Testis (tissue), 3 donors: ENCODE measurements around the gene METTL3. TPM values are rescaled to one million over a fixed set of nuclear protein-coding genes. Genes with fewer than 3 reads are reported as not detected.

Experiments
- DNase-seq: peaks from one replicate; pipeline ENCODE4 v3.0.0-alpha.2; 2019
- H3K27ac ChIP-seq, 2 donors: fragments of 200-600 bp; sonication (generic); one replicate each; pipeline ENCODE4 v1.5.1; 2019
- H3K27me3 ChIP-seq: fragments of 200-600 bp; sonication (generic); one replicate; pipeline ENCODE4 v1.5.1; 2019
- H3K36me3 ChIP-seq: fragments of 200-600 bp; sonication (generic); one replicate; pipeline ENCODE4 v1.5.1; 2017; ENCODE audit warnings: low read depth; ENCODE audit errors: missing control alignments
- H3K4me1 ChIP-seq: fragments of 200-600 bp; sonication (generic); one replicate; pipeline ENCODE4 v1.5.1; 2019
- H3K4me3 ChIP-seq, 2 donors: fragments of 200-600 bp; sonication (generic); one replicate each; pipeline ENCODE4 v1.5.1; 2017 to 2019
- H3K9me3 ChIP-seq: fragments of 200-600 bp; sonication (generic); one replicate; pipeline ENCODE4 v1.5.1; 2017
- POLR2A ChIP-seq: fragments of 450-650 bp; IDR thresholded peaks from one replicate; pipeline ENCODE4 v1.6.1; 2017; ENCODE audit warnings: antibody characterized with exemption, mild to moderate bottlenecking, moderate library complexity
- WGBS, 2 donors: methylation state at CpG; one replicate each; pipeline ENCODE4 v1.1.5; 2018; 5-methylcytosine and 5-hydroxymethylcytosine counted together
- intact Hi-C: fragments of 100-400 bp; cut with DNase I; formaldehyde crosslinking; loops from one replicate; pipeline ENCODE4 v1.15.1; 2023; ENCODE audit warnings: low total_unique reads
- polyA plus RNA-seq: library from polyadenylated mRNA; stranded (reverse); fragments of 350-450 nt; fragmentation: Illumina TruSeq; extraction: RNeasy Lipid Tissue Mini Kit (QIAGEN cat#74804); gene quantifications from one replicate; pipeline ENCODE4 v1.2.3, GENCODE V29; 2014; ENCODE audit warnings: low read depth, low replicate concordance; ENCODE audit not compliant: insufficient read depth
- total RNA-seq, 2 donors: library from RNA; depleted of rRNA; stranded (reverse); fragments of >200 nt; gene quantifications; one replicate each; pipeline ENCODE4 v1.2.3, GENCODE V29; 2016
- TF ChIP-seq, protein P1 (sequence below), 3 experiments: fragments of 450-650 bp in 2 of 3; fragments of 200-600 bp in 1 of 3; sonication (generic) in 1 of 3; IDR thresholded peaks; one replicate each; pipeline ENCODE4 v1.5.1; 2016 to 2019; ENCODE audit warnings: antibody characterized with exemption in 3 of 3, mild to moderate bottlenecking in 2 of 3, moderate library complexity in 1 of 3

The METTL3 gene
- total and polyA plus RNA-seq, 3 donors from 2014 or later = 65.7 to 81.1 (median 66.3) TPM

DNA sequence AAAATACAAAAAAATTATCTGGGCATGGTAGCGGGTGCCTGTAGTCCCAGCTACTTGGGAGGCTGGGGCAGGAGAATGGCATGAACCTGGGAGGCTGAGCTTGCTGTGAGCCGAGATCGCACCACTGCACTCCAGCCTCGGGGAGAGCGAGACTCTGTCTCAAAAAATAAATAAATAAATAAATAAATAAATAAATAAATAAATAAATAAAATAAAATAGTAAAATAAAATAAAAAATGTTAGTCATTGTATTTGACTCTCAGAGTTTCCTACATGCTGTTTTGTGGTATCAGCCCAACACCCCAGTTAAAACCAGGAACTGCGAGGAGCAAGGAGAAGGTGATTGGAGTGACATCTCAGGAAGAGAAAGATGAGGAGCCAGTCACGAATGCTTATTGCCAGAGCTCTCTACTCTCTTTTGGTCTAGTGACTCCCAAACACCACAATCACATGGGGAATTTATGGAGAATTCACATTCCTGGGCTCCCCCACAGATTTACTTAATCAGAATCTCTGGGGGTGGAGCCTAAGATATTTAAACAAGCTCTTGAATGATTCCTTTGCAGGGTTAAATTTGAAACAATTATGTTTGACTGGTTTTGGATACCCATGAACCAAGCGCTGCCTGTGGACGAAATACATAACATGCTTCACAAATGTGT lies 30.4 kb upstream of the METTL3 start:
- DNase-seq = no peak
- H3K4me3 ChIP-seq = no peak overlapping the region
- no peaks in the 10 kb centered on the region for H3K9me3 ChIP-seq
- no peak for TF ChIP-seq POLR2A
- TF ChIP-seq, protein P1, sequence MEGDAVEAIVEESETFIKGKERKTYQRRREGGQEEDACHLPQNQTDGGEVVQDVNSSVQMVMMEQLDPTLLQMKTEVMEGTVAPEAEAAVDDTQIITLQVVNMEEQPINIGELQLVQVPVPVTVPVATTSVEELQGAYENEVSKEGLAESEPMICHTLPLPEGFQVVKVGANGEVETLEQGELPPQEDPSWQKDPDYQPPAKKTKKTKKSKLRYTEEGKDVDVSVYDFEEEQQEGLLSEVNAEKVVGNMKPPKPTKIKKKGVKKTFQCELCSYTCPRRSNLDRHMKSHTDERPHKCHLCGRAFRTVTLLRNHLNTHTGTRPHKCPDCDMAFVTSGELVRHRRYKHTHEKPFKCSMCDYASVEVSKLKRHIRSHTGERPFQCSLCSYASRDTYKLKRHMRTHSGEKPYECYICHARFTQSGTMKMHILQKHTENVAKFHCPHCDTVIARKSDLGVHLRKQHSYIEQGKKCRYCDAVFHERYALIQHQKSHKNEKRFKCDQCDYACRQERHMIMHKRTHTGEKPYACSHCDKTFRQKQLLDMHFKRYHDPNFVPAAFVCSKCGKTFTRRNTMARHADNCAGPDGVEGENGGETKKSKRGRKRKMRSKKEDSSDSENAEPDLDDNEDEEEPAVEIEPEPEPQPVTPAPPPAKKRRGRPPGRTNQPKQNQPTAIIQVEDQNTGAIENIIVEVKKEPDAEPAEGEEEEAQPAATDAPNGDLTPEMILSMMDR (IDR thresholded peaks at IDR 0.05) = no peak
- H3K4me1 ChIP-seq = no peaks in the 10 kb centered on the region
- H3K36me3 ChIP-seq = no peaks in the 10 kb centered on the region
- H3K27ac ChIP-seq = no peak overlapping the region
- intact Hi-C loops = no loop called here
- no peaks in the 10 kb centered on the region for H3K27me3 ChIP-seq
- WGBS, 2 donors = 86 to 88% methylated on average over 9 of the region's 9 CpGs

DNA sequence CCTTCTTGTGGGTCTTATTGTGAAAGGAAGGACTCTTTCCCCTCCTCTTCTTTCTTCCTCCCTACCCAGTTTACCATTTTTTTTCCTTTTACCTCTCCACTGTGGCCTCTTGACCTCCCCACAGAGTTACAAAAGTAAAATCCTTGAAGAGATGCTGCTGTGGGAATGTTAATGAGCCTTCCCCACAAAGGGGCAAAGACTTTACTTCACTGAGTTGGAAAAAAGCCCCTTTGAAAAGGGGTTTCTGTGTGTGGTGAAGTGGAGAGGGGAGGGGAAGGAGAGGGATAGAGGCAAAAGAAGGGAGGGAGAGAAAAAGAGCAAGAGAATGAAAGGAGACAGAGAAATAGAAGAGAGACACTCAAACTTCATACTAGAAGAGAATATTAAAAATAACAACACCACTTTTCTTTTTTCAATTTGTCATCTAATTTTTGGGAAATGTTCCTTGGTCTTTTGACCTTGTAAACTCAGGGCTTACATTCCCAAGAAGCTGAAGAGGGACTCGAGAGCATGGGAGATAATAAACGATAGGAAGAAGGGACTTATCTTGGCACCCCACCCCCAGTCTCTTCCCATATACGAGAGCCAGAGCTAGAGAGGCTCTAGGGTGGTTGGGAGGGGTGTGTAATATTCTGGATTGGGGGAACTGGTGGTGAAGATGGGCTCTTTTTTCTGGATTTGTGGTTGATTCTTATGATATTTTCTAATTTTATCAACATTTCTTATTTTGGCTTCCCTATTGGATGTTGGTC lies 28.2 kb upstream of the METTL3 start:
- no peak for TF ChIP-seq POLR2A
- TF ChIP-seq, protein P1 (IDR thresholded peaks at IDR 0.05) = no peak
- H3K27me3 ChIP-seq = no peaks in the 10 kb centered on the region
- H3K4me1 ChIP-seq = peaks cover 4% of the 10 kb centered on the region
- intact Hi-C loops = no loop called here
- no peaks in the 10 kb centered on the region for H3K9me3 ChIP-seq
- no peak overlapping the region for H3K27ac ChIP-seq
- WGBS, 2 donors = 39 to 48% methylated on average over 3 of the region's 3 CpGs
- DNase-seq = no peak
- no peaks in the 10 kb centered on the region for H3K36me3 ChIP-seq
- H3K4me3 ChIP-seq = no peak overlapping the region

DNA sequence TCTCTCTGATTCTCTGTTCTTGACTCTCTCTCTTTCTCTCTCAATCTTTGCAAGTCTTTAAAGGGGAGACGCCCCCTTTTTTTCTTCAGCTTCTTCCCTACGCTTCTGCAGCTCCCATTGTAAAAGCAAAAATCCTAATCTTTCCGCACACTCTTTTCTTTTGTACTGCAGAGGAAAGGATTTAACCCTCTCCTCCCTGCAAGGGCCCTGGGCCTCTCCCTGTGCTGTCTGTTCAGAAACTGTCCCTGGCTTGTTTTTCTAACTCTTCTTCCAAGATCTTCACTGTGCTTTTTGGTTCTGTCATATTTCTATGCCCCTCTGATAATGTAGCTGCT lies 25.9 kb upstream of the METTL3 start:
- no peak overlapping the region for H3K27ac ChIP-seq
- peaks cover 4% of the 10 kb centered on the region for H3K4me1 ChIP-seq
- intact Hi-C loops = no loop called here
- H3K27me3 ChIP-seq = no peaks in the 10 kb centered on the region
- no peak for DNase-seq
- no peaks in the 10 kb centered on the region for H3K9me3 ChIP-seq
- peak overlapping the region; percentile 6 to 45 for H3K4me3 ChIP-seq
- H3K36me3 ChIP-seq = no peaks in the 10 kb centered on the region
- 1 to 5% methylated on average over 3 of the region's 3 CpGs for WGBS, 2 donors
- no peak for TF ChIP-seq POLR2A
- TF ChIP-seq, protein P1 (IDR thresholded peaks at IDR 0.05) = no peak

DNA sequence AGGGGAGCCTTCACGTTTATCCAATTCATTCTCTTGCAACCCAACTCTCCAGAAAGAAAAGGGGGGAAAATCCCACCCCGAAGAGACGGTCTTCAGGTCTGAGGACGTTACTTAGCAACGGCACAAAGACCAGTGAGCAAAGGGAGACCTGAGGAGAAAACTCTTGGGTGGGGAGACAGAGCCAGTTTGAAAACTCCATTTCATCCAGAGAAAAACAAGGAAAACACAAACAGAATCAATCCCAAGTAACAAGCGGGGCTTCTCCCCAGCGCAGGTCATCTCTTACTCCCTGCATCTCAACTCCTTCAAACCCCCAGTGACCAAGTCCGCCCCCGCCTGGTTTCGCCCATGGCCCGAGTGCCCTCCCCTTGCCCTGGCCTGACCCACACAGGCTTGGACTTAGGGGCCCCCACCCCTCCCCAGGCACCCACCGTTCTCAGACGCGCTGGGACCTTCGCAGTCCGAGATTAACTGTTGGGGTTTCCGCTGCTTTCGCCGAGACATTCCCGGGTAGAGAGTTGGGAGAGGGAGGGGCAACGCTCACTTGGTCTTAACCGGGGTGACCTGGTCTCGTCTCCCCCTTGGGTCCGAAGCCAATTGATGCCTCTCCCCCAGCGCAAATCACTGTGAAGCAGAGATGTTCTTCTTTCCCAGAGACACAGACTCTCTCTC lies 25.4 kb upstream of the METTL3 start:
- H3K4me1 ChIP-seq = peaks cover 4% of the 10 kb centered on the region
- WGBS, 2 donors = 1 to 4% methylated on average over 25 of the region's 25 CpGs
- H3K4me3 ChIP-seq = peak overlapping the region; percentile 6 to 45
- no peak for DNase-seq
- intact Hi-C loops = no loop called here
- H3K27ac ChIP-seq = no peak overlapping the region
- no peaks in the 10 kb centered on the region for H3K27me3 ChIP-seq
- TF ChIP-seq, protein P1 (IDR thresholded peaks at IDR 0.05) = no peak
- TF ChIP-seq POLR2A = no peak
- H3K9me3 ChIP-seq = no peaks in the 10 kb centered on the region
- H3K36me3 ChIP-seq = no peaks in the 10 kb centered on the region
